Upper lobe of left lung (tissue), 6 donors: ENCODE measurements around the gene TLE1. TPM values are rescaled to one million over a fixed set of nuclear protein-coding genes. Genes with fewer than 3 reads are reported as not detected.

Experiments used
- ATAC-seq, 2 donors: fragments of 200-7000 bp; cut with Tn5 transposase; one replicate each; pipeline ENCODE4 v1.9.1; 2022; ENCODE audit warnings: mild to moderate bottlenecking in 2 of 2, moderate library complexity in 2 of 2; ENCODE audit not compliant: low FRiP score in 2 of 2
- DNase-seq, 2 donors: peaks; one replicate each; pipeline ENCODE4 v3.0.0-alpha.2; 2019 to 2020
- H3K27ac ChIP-seq, 4 donors: fragments of 200-600 bp; sonication (generic); one replicate each; pipeline ENCODE4 v1.5.1; 2016 to 2019
- H3K27me3 ChIP-seq, 4 donors: fragments of 200-600 bp; sonication (generic); one replicate each; pipeline ENCODE4 v1.5.1; 2017 to 2019
- H3K36me3 ChIP-seq, 4 donors: fragments of 200-600 bp; sonication (generic); one replicate each; pipeline ENCODE4 v1.5.1; 2016 to 2019
- H3K4me1 ChIP-seq, 4 donors: fragments of 200-600 bp; sonication (generic); one replicate each; pipeline ENCODE4 v1.5.1; 2018 to 2019
- H3K4me3 ChIP-seq, 4 donors: fragments of 200-600 bp; sonication (generic); one replicate each; pipeline ENCODE4 v1.5.1; 2017 to 2019; ENCODE audit warnings: mild to moderate bottlenecking in 2 of 4, moderate library complexity in 1 of 4
- H3K9me3 ChIP-seq, 4 donors: fragments of 200-600 bp; sonication (generic); one replicate each; pipeline ENCODE4 v1.5.1; 2018 to 2019
- EP300 ChIP-seq, 4 donors: sonication (generic); formaldehyde crosslinking; IDR thresholded peaks; one replicate each; pipeline ENCODE4 v1.5.1; 2017; ENCODE audit warnings: antibody characterized with exemption in 4 of 4, control low read depth in 2 of 4
- POLR2A ChIP-seq, 4 donors: fragments of 450-650 bp; IDR thresholded peaks; one replicate each; pipeline ENCODE4 v1.5.1; 2016 to 2017; ENCODE audit warnings: antibody characterized with exemption in 4 of 4, mild to moderate bottlenecking in 2 of 4
- POLR2AphosphoS5 ChIP-seq, 2 donors: sonication (generic); formaldehyde crosslinking; IDR thresholded peaks; one replicate each; pipeline ENCODE4 v1.5.1; 2017; ENCODE audit warnings: antibody characterized with exemption in 2 of 2
- WGBS, 2 donors: methylation state at CpG; one replicate each; pipeline ENCODE4 v1.1.5; 2017 to 2018; 5-methylcytosine and 5-hydroxymethylcytosine counted together
- total RNA-seq, 6 donors: library from RNA; depleted of rRNA in 4 of 6; stranded (reverse); fragments of >200 nt in 4 of 6; gene quantifications; one replicate each; pipeline versions ENCODE4 v1.1.0 to v1.2.1, GENCODE V29; 2016 to 2021
- TF ChIP-seq, protein P1 (sequence below), 6 experiments: fragments of 450-650 bp in 4 of 6; fragments of 200-600 bp in 2 of 6; sonication (generic) in 2 of 6; IDR thresholded peaks; one replicate each; pipeline ENCODE4 v1.5.1; 2016 to 2019; ENCODE audit warnings: antibody characterized with exemption in 6 of 6
- donor health status: DM: no; HTN: no; CAD: no; lungs with moderate emphysema.
- donor health status: DM: no; HTN: yes; CAD: no; lungs with severe emphysema.

Gene TLE1
- total RNA-seq, 6 donors from 2014 or later = 17.3 to 55.5 (median 27.6) TPM

DNA sequence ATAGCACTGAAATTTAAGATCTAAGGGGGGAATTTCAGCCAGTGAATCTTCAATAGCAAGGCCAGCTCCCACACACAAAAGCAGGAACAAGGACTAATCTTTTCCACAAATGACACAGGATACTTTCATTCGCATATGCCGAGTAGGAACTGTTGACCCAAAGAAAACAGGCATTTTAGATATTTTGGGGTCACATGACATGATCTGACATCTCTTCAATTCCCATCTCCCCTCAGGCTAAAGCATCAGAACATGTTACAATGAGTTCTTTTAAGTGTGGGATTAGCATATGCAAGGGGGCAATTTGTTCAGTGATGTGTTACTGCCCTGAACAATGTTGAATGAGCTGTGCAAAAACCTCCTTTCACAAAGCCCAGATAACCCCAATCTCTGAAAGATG, 68.2 kb downstream of the TLE1 start:
- 85 to 86% methylated on average over 2 of the region's 2 CpGs for WGBS, 2 donors
- Histone ChIP-seq H3K27ac (peak overlapping the region in 1 of 4 donors; percentile 59), H3K4me3 (no peak overlapping the region), H3K9me3 (no peaks in the 10 kb centered on the region), H3K27me3 (no peaks in the 10 kb centered on the region), H3K36me3 (peaks cover 0 to 4% (median 2%) of the 10 kb centered on the region in 4 donors), H3K4me1 (peaks cover 0 to 14% (median 6%) of the 10 kb centered on the region in 4 donors)
- TF ChIP-seq, protein P1, sequence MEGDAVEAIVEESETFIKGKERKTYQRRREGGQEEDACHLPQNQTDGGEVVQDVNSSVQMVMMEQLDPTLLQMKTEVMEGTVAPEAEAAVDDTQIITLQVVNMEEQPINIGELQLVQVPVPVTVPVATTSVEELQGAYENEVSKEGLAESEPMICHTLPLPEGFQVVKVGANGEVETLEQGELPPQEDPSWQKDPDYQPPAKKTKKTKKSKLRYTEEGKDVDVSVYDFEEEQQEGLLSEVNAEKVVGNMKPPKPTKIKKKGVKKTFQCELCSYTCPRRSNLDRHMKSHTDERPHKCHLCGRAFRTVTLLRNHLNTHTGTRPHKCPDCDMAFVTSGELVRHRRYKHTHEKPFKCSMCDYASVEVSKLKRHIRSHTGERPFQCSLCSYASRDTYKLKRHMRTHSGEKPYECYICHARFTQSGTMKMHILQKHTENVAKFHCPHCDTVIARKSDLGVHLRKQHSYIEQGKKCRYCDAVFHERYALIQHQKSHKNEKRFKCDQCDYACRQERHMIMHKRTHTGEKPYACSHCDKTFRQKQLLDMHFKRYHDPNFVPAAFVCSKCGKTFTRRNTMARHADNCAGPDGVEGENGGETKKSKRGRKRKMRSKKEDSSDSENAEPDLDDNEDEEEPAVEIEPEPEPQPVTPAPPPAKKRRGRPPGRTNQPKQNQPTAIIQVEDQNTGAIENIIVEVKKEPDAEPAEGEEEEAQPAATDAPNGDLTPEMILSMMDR (IDR thresholded peaks at IDR 0.05) = no peak
- TF ChIP-seq EP300 (IDR thresholded peaks at IDR 0.05) (no peak), POLR2A (IDR thresholded peaks at IDR 0.05) (no peak), POLR2AphosphoS5 (IDR thresholded peaks at IDR 0.05) (no peak)
- DNase-seq = no peak
- ATAC-seq = no peak

DNA sequence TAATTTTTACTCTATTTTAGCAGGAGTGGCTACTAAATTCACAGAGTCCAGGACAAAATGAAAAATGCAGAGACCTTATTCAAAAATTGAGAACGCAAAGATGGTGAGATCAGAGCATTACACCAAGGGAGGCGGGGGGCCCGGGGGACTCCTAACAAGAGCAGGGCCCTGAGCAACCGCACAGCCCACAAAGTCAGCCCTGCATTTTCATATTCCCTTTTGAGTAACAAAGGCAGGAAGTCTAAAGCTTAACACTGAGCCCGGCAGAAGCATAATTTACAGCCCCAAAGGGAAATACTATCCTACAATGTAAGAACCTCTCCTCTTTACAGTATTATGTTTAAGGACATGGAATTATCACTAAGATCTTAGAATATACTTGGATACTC, 69.4 kb downstream of the TLE1 start:
- Histone ChIP-seq H3K4me3 (no peak overlapping the region), H3K9me3 (no peaks in the 10 kb centered on the region), H3K36me3 (peaks cover 0 to 15% (median 3%) of the 10 kb centered on the region in 4 donors), H3K27ac (peak overlapping the region in 1 of 4 donors; percentile 59), H3K27me3 (no peaks in the 10 kb centered on the region), H3K4me1 (peaks cover 0 to 14% (median 6%) of the 10 kb centered on the region in 4 donors)
- no peak for ATAC-seq
- TF ChIP-seq EP300 (IDR thresholded peaks at IDR 0.05) (no peak), POLR2AphosphoS5 (IDR thresholded peaks at IDR 0.05) (no peak), POLR2A (IDR thresholded peaks at IDR 0.05) (no peak)
- TF ChIP-seq, protein P1 (IDR thresholded peaks at IDR 0.05) = no peak
- 29 to 60% methylated on average over 5 of the region's 5 CpGs for WGBS, 2 donors
- DNase-seq = no peak

DNA sequence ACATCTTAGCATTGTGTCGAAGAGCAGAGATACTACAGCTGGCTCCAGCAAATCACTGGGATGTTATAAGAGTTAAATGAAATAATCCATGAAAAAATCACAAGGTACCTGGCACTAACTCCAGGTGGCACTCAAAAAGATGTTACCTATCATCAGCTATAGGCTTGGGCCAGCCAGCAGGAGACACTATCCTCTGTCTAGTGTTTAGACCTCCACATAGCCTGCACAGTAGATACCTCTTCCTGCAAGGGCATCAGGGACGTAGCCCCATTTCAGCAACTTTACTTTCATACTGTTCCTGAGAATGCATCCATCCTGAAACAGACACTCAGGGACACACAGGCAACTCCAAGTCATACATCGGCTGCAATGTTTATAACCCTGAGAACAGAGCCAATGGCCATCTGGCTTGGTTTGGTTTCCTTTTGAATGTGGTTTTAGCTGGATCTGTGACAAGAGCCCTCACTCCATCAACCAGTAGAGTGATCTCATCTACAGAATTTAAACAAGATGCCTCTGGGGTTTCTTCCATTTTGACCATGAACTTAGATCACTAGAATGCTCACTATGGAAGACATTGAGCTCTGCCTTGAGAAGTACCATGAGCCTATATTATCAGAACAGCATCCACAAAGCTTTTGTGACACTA, 69.9 kb downstream of the TLE1 start:
- H3K36me3 ChIP-seq = peaks cover 0 to 20% (median 3%) of the 10 kb centered on the region in 4 donors
- 63 to 68% methylated on average over 3 of the region's 3 CpGs for WGBS, 2 donors
- peak in 1 of 2 donors; percentile 12 for ATAC-seq
- no peaks in the 10 kb centered on the region for H3K9me3 ChIP-seq
- TF ChIP-seq POLR2AphosphoS5 (IDR thresholded peaks at IDR 0.05) (no peak), EP300 (IDR thresholded peaks at IDR 0.05) (no peak), POLR2A (IDR thresholded peaks at IDR 0.05) (no peak)
- TF ChIP-seq, protein P1 (IDR thresholded peaks at IDR 0.05) = no peak
- H3K4me3 ChIP-seq = no peak overlapping the region
- H3K27me3 ChIP-seq = no peaks in the 10 kb centered on the region
- peaks cover 0 to 14% (median 6%) of the 10 kb centered on the region in 4 donors for H3K4me1 ChIP-seq
- peak overlapping the region in 1 of 4 donors; percentile 59 for H3K27ac ChIP-seq
- no peak for DNase-seq

DNA sequence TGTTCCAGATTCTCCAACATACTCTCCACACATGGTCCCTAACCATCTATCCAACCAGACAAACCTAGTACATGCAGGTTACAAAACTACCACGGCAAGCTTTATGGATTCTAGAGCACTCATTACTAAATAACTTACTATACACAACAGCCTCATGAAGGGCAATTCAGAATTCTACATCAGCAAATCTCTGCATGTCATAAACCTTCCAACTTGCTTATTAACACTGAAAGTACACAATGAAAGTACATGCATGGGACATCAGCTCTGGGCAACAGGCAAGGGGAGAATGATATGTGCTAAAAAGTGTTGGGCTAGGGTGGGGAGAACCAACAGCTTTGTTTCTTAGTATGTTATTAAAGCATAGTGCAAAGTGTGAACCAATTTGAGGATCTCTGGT, 70.4 kb downstream of the TLE1 start:
- TF ChIP-seq POLR2AphosphoS5 (IDR thresholded peaks at IDR 0.05) (no peak), EP300 (IDR thresholded peaks at IDR 0.05) (no peak), POLR2A (IDR thresholded peaks at IDR 0.05) (no peak)
- TF ChIP-seq, protein P1 (IDR thresholded peaks at IDR 0.05) = no peak
- H3K36me3 ChIP-seq = peaks cover 0 to 25% (median 3%) of the 10 kb centered on the region in 4 donors
- 97 to 100% methylated on average over 1 of the region's 1 CpG for WGBS, 2 donors
- H3K4me3 ChIP-seq = no peak overlapping the region
- no peaks in the 10 kb centered on the region for H3K9me3 ChIP-seq
- H3K27ac ChIP-seq = no peak overlapping the region
- ATAC-seq (no peak), DNase-seq (no peak)
- peaks cover 0 to 14% (median 6%) of the 10 kb centered on the region in 4 donors for H3K4me1 ChIP-seq
- H3K27me3 ChIP-seq = no peaks in the 10 kb centered on the region

DNA sequence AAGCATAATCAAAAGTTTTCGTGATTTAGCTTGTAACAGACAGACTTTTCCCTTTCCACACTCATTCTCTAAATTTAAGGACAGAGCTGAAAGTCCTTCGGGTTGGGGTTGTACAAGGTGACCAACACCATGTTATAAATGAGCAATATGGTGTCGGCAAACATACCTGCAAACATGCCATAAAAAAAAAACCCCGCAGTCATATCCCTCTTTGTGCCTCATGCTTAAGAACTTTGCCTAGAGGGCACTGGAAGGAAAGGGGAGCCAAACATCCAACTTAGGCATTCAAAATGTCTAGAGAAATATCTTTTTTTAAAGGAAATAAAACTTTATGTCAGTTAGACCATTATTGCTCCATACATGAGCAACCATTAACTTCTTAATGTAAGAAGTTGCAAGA, 73.2 kb downstream of the TLE1 start:
- Histone ChIP-seq H3K9me3 (no peaks in the 10 kb centered on the region), H3K4me1 (peaks cover 0 to 14% (median 6%) of the 10 kb centered on the region in 4 donors), H3K27ac (no peak overlapping the region), H3K27me3 (no peaks in the 10 kb centered on the region), H3K4me3 (no peak overlapping the region), H3K36me3 (peaks cover 0 to 40% (median 12%) of the 10 kb centered on the region in 4 donors)
- ATAC-seq = no peak
- DNase-seq = no peak
- WGBS, 2 donors = 92 to 95% methylated on average over 4 of the region's 4 CpGs
- no peak for TF ChIP-seq POLR2AphosphoS5 (IDR thresholded peaks at IDR 0.05)
- no peak for TF ChIP-seq EP300 (IDR thresholded peaks at IDR 0.05)
- TF ChIP-seq, protein P1 (IDR thresholded peaks at IDR 0.05) = no peak
- no peak for TF ChIP-seq POLR2A (IDR thresholded peaks at IDR 0.05)
